Osteocyte (in vitro differentiated cells): ENCODE data around the gene TBPL1. TPM values are rescaled to one million over a fixed set of nuclear protein-coding genes. Genes with fewer than 3 reads are reported as not detected.

Experiments
- DNase-seq: peaks from one replicate; pipeline ENCODE4 v3.0.0; 2021; ENCODE audit warnings: mixed read lengths; ENCODE audit not compliant: unreplicated experiment; ENCODE audit errors: extremely low spot score
- H3K27ac Mint-ChIP-seq: one replicate; pipeline ENCODE4 v1.8.0; 2021; ENCODE audit warnings: mild to moderate bottlenecking, mixed read lengths; ENCODE audit not compliant: unreplicated experiment
- H3K27me3 Mint-ChIP-seq: one replicate; pipeline ENCODE4 v1.8.0; 2021; ENCODE audit warnings: mixed read lengths; ENCODE audit not compliant: unreplicated experiment
- H3K36me3 Mint-ChIP-seq: one replicate; pipeline ENCODE4 v1.8.0; 2021; ENCODE audit warnings: mixed read lengths; ENCODE audit not compliant: unreplicated experiment
- H3K4me1 Mint-ChIP-seq: one replicate; pipeline ENCODE4 v1.8.0; 2021; ENCODE audit warnings: mixed read lengths; ENCODE audit not compliant: unreplicated experiment
- H3K4me3 Mint-ChIP-seq: one replicate; pipeline ENCODE4 v1.8.0; 2021; ENCODE audit warnings: mild to moderate bottlenecking, moderate library complexity, mixed read lengths; ENCODE audit not compliant: unreplicated experiment
- H3K9me3 Mint-ChIP-seq: one replicate; pipeline ENCODE4 v1.8.0; 2021; ENCODE audit warnings: mixed read lengths; ENCODE audit not compliant: unreplicated experiment
- CTCF ChIP-seq: fragments of 200-600 bp; sonication (generic); IDR thresholded peaks from 2 replicates; pipeline ENCODE4 v1.5.0; 2021; ENCODE audit warnings: antibody characterized with exemption, mild to moderate bottlenecking, moderate library complexity
- total RNA-seq: library from RNA; stranded (reverse); gene quantifications from 2 replicates; pipeline ENCODE4 v1.2.1, GENCODE V29; 2021

TBPL1 gene
- total RNA-seq, 1 donor from 2014 or later: 35.0 TPM

DNA sequence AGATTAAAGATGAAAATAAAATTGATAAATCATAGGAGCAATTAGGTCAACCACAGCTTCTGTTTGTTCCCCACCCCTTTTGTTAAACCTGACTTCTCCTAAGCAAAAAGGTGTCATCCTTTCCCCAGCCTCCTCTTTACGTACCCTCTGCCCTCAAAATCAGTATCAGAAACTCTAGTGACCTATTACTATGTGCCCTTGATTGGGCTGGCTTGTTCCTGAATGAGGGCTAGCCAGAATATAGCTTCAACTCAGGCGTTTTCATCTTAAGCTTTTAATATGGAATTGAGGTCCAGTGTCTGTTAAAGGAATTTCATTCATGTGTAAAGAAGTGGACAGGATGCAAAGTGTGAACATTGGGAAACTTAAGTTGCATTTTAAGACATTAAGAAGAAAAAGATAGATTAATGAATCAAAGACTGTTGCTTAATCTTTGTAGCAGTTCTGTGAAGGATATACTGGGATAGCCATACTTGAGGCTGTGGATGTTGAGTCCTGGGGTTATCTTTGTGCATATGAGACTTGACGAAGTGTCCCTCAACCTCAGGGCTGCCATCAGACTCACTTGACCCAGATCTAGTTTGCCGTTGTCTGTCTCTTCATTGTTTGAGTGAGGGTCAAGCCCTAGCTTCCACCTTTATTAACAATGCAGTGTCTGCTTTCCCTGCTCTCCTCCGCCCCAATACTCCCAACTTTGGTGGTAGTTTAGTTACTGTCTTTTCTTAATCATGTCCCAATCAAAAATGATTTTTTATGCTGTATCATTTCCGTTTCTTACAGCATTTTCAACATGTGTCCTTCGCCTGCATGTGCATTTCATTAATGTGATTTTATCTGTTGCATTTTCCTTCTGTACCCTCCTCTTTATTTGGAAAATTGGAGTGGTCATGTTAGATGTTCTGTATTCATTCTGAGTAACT, 1.9 kb downstream of the TBPL1 start:
- TF ChIP-seq CTCF: no peak
- Mint-ChIP-seq H3K27ac (no peak overlapping the region), H3K4me1 (peaks cover 48% of the 10 kb centered on the region), H3K4me3 (peak overlapping the region; percentile 85), H3K9me3 (no peaks in the 10 kb centered on the region), H3K36me3 (peaks cover 3% of the 10 kb centered on the region), H3K27me3 (no peaks in the 10 kb centered on the region)
- no peak for DNase-seq

DNA sequence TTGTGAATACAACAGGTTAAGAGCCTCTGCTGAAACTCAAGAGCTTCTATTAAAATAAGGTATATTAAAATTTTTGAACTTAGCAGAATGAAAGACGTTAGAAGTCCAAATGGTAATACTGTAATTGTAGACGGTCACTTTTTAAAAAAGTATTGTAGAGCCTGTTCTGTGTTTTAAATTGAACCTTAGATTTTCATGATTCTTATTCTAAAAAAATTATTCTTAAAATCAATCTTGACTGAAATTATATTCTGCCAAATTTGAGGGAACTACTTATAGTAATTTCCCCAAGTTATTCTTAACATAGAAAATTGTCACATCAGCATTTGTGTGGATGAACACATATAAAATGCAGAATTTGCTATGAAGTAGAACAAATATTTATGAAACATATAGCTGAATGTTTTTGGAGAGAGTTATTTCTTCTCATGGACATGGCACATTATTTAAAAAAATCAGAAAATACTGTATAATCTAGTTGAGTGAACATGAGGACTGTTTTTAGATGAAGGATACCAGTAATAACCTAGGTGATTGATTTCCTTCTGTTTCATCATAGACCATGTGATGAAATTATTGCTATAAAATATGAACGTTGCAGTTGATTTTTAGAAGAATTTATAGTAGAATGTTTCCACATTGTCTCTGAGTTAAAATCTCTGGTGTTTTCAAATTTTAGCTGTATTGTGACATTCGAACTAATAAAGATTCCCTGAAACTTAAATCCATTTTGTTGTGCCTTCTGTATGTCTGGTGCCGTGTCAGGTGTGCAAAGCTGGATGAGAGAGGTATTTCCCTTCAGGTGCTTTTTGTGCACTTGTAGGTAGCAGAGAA, 2.8 kb downstream of the TBPL1 start:
- no peak for TF ChIP-seq CTCF
- H3K9me3 Mint-ChIP-seq: no peaks in the 10 kb centered on the region
- no peaks in the 10 kb centered on the region for H3K27me3 Mint-ChIP-seq
- no peak overlapping the region for H3K27ac Mint-ChIP-seq
- H3K36me3 Mint-ChIP-seq: peaks cover 3% of the 10 kb centered on the region
- DNase-seq: no peak
- H3K4me3 Mint-ChIP-seq: peak overlapping the region; percentile 85
- H3K4me1 Mint-ChIP-seq: peaks cover 55% of the 10 kb centered on the region

- H3K27ac Mint-ChIP-seq: no peak overlapping the region
These were observed 3.5 kb downstream of the TBPL1 start for GRCh38 chr6:133956416-133957049.

DNA sequence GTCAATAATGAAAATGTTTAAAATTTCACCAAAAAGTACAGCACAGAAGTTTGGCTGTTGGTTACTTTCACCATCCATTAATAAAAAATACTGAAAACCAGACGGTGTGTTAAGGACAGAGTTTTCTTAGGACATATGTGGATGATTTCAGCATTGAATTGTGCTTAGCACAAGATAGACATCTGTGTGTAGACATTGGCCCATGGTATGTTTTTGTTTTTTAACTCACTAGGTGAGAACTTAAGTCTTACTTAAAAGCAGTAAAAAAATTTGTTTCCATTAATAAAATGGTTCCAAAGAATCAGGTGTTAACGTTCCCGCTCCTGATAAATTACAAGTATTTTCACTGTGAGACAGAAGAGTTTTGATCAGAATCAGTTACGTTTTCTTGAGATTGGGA, 4.2 kb downstream of the TBPL1 start:
- Mint-ChIP-seq H3K27ac (no peak overlapping the region), H3K9me3 (no peaks in the 10 kb centered on the region), H3K36me3 (peaks cover 3% of the 10 kb centered on the region), H3K4me1 (peaks cover 56% of the 10 kb centered on the region), H3K27me3 (no peaks in the 10 kb centered on the region), H3K4me3 (no peak overlapping the region)
- DNase-seq: no peak
- TF ChIP-seq CTCF: no peak

More at GRCh38 chr6:133956416-133957049, 3.5 kb downstream of the TBPL1 start:
- H3K4me3 Mint-ChIP-seq: no peak overlapping the region
- H3K36me3 Mint-ChIP-seq: peaks cover 3% of the 10 kb centered on the region
- peaks cover 54% of the 10 kb centered on the region for H3K4me1 Mint-ChIP-seq
- H3K9me3 Mint-ChIP-seq: no peaks in the 10 kb centered on the region
- no peaks in the 10 kb centered on the region for H3K27me3 Mint-ChIP-seq
- TF ChIP-seq CTCF: no peak
- no peak for DNase-seq
